CD14-positive monocyte (primary cell): ENCODE results near the gene HADHA. TPM values are rescaled to one million over a fixed set of nuclear protein-coding genes. Genes with fewer than 3 reads are reported as not detected.
A peak's percentile ranks its signal among the peaks of the same experiment; 100 is the strongest.

ENCODE experiments used
- DNase-seq, 3 donors: peaks; one replicate each; pipeline ENCODE4 v3.0.0-alpha.2; 2011 to 2022
- H2AFZ ChIP-seq: 2 replicates; pipeline ENCODE4 v1.6.0; 2012; ENCODE audit warnings: mild to moderate bottlenecking, low read depth, low read length, inconsistent platforms; ENCODE audit not compliant: insufficient read depth, poor library complexity, severe bottlenecking
- H3K27ac ChIP-seq, 2 donors: 1 replicate in 1 of 2; 2 replicates in 1 of 2; pipeline ENCODE4 v1.5.1; 2012 to 2013; ENCODE audit warnings: low read length in 2 of 2, control low read depth in 1 of 2, inconsistent platforms in 1 of 2, low read depth in 1 of 2, mild to moderate bottlenecking in 1 of 2
- H3K27me3 ChIP-seq, 2 donors: one replicate each; pipeline versions ENCODE4 v1.6.0 to v1.6.1; 2011 to 2013; ENCODE audit warnings: low read length in 2 of 2; ENCODE audit not compliant: control insufficient read depth in 2 of 2, insufficient read depth in 2 of 2
- H3K36me3 ChIP-seq, 2 donors: replicated peaks in 1 of 2; 1 replicate in 1 of 2; 2 replicates in 1 of 2; pipeline versions ENCODE4 v1.5.1 to v1.6.1; 2012 to 2013; ENCODE audit warnings: low read length in 2 of 2, control low read depth in 1 of 2, inconsistent platforms in 1 of 2, mild to moderate bottlenecking in 1 of 2; ENCODE audit not compliant: insufficient read depth in 2 of 2, control insufficient read depth in 1 of 2
- H3K4me1 ChIP-seq, 2 donors: 1 replicate in 1 of 2; 2 replicates in 1 of 2; pipeline versions ENCODE4 v1.5.1 to v1.6.1; 2012 to 2013; ENCODE audit warnings: low read length in 2 of 2, control low read depth in 1 of 2, inconsistent platforms in 1 of 2, mild to moderate bottlenecking in 1 of 2, moderate library complexity in 1 of 2; ENCODE audit not compliant: insufficient read depth in 2 of 2, control insufficient read depth in 1 of 2
- H3K4me2 ChIP-seq: replicated peaks from 2 replicates; pipeline ENCODE3; 2012; ENCODE audit warnings: low read length, moderate library complexity, mild to moderate bottlenecking; ENCODE audit not compliant: poor library complexity, severe bottlenecking; ENCODE audit errors: extremely low read depth
- H3K4me3 ChIP-seq, 3 experiments: fragments of 200-600 bp in 1 of 3; sonication (generic) in 1 of 3; replicated peaks in 1 of 3; 1 replicate in 2 of 3; 2 replicates in 1 of 3; pipeline ENCODE4 v1.5.1; 2011 to 2013; ENCODE audit warnings: low read length in 3 of 3, mild to moderate bottlenecking in 3 of 3, control low read depth in 2 of 3, low read depth in 2 of 3, inconsistent platforms in 1 of 3, moderate library complexity in 1 of 3
- H3K79me2 ChIP-seq: 2 replicates; pipeline ENCODE4 v1.6.0; 2012; ENCODE audit warnings: mild to moderate bottlenecking, control low read depth, inconsistent platforms, low read length, moderate library complexity; ENCODE audit not compliant: insufficient read depth
- H3K9ac ChIP-seq: 2 replicates; pipeline ENCODE4 v1.6.0; 2017; ENCODE audit warnings: low read length, mild to moderate bottlenecking; ENCODE audit not compliant: insufficient read depth, poor library complexity, severe bottlenecking
- H3K9me3 ChIP-seq, 2 donors: replicated peaks in 1 of 2; 1 replicate in 1 of 2; 2 replicates in 1 of 2; pipeline versions ENCODE4 v1.5.1 to v1.6.1; 2012 to 2013; ENCODE audit warnings: low read length in 2 of 2, control low read depth in 1 of 2; ENCODE audit not compliant: control insufficient read depth in 1 of 2, insufficient read depth in 1 of 2
- H4K20me1 ChIP-seq: 2 replicates; pipeline ENCODE4 v1.6.0; 2012; ENCODE audit warnings: mild to moderate bottlenecking, low read length, control low read depth, moderate library complexity; ENCODE audit not compliant: insufficient read depth
- H3K27ac Mint-ChIP-seq, 7 donors: one replicate each; pipeline ENCODE4 v1.8.0; 2020; ENCODE audit warnings: mild to moderate bottlenecking in 7 of 7, mixed read lengths in 7 of 7, moderate library complexity in 6 of 7, inconsistent platforms in 2 of 7
- H3K27me3 Mint-ChIP-seq, 3 donors: one replicate each; pipeline ENCODE4 v1.8.0; 2021 to 2022; ENCODE audit warnings: low read depth in 3 of 3, mild to moderate bottlenecking in 3 of 3, mixed read lengths in 3 of 3, moderate library complexity in 3 of 3, inconsistent platforms in 1 of 3
- H3K36me3 Mint-ChIP-seq, 2 donors: one replicate each; pipeline ENCODE4 v1.8.0; 2020; ENCODE audit warnings: mixed read lengths in 2 of 2, inconsistent platforms in 1 of 2, mild to moderate bottlenecking in 1 of 2
- H3K4me1 Mint-ChIP-seq: one replicate; pipeline ENCODE4 v1.8.0; 2020; ENCODE audit warnings: mild to moderate bottlenecking, mixed read lengths
- H3K4me3 Mint-ChIP-seq, 2 donors: one replicate each; pipeline ENCODE4 v1.8.0; 2020; ENCODE audit warnings: mild to moderate bottlenecking in 2 of 2, mixed read lengths in 2 of 2, moderate library complexity in 1 of 2
- H3K9me3 Mint-ChIP-seq, 7 donors: one replicate each; pipeline ENCODE4 v1.8.0; 2020 to 2022; ENCODE audit warnings: mixed read lengths in 7 of 7, mild to moderate bottlenecking in 6 of 7, moderate library complexity in 6 of 7, inconsistent platforms in 2 of 7
- CTCF ChIP-seq: fragments of 200-600 bp; IDR thresholded peaks from one replicate; pipeline ENCODE4 v1.8.0; 2022; ENCODE audit warnings: antibody characterized with exemption, mild to moderate bottlenecking
- WGBS: methylation state at CpG from one replicate; pipeline ENCODE4 v1.1.5; 2013; ENCODE audit warnings: missing lambda C conversion rate; ENCODE audit not compliant: insufficient coverage; 5-methylcytosine and 5-hydroxymethylcytosine counted together
- intact Hi-C, 2 donors: fragments of 100-400 bp; cut with micrococcal nuclease; formaldehyde crosslinking; loops; one replicate each; pipeline versions ENCODE4 v1.15.0 to v1.15.1; 2023
- polyA plus RNA-seq, 3 donors: library from polyadenylated mRNA; depleted of rRNA in 1 of 3; unstranded in 2 of 3; stranded (reverse) in 1 of 3; fragments of 300-500 nt in 2 of 3; fragments of >200 nt in 1 of 3; fragmentation: Illumina TruSeq in 2 of 3; gene quantifications; 1 replicate in 2 of 3; 2 replicates in 1 of 3; pipeline ENCODE4 v1.2.3, GENCODE V29; 2012 to 2021

HADHA gene
- polyA plus RNA-seq, 3 donors = 60.2 to 187 (median 155) TPM

- Mint-ChIP-seq H3K27me3 (no peaks in the 10 kb centered on the region), H3K27ac (peak overlapping the region; percentile 98 to 100 (median 100)), H3K9me3 (peaks cover 0 to 2% (median 0%) of the 10 kb centered on the region in 7 donors), H3K4me1 (peaks cover 69% of the 10 kb centered on the region), H3K4me3 (peak overlapping the region; percentile 98 to 99), H3K36me3 (peaks cover 2 to 13% of the 10 kb centered on the region in 2 donors)
- DNase-seq = no peak
- WGBS = under 1% methylated on average over 13 of the region's 22 CpGs
- no peaks in the 10 kb centered on the region for H3K27me3 ChIP-seq
- peaks cover 78% of the 10 kb centered on the region for H4K20me1 ChIP-seq
- H3K79me2 ChIP-seq = peaks cover 98% of the 10 kb centered on the region
- H3K4me2 ChIP-seq = peak overlapping the region; percentile 96
- intact Hi-C loops = loop anchor here (2.0 to 10.0 kb wide), 3 partner anchors 103 to 221 kb away; partner anchors contain the start of genes ADGRF3 (in 2 of the 2) and SELENOI (in 2 of the 2)
- H3K36me3 ChIP-seq = peaks cover 0 to 2% of the 10 kb centered on the region in 2 donors
- peak overlapping the region; percentile 76 to 97 (median 79) for H3K4me3 ChIP-seq
- H3K9ac ChIP-seq = peak overlapping the region; percentile 95
- H3K27ac ChIP-seq = peak overlapping the region; percentile 97 to 98
- peak overlapping the region; percentile 97 for H2AFZ ChIP-seq
- peaks cover 53 to 63% of the 10 kb centered on the region in 2 donors for H3K4me1 ChIP-seq
- H3K9me3 ChIP-seq = no peaks in the 10 kb centered on the region
- no peak for TF ChIP-seq CTCF
Observed at GRCh38 chr2:26243470-26244308, 743 bp downstream of the HADHA start.

- no peak overlapping the region for H3K4me3 Mint-ChIP-seq
- H3K4me1 Mint-ChIP-seq = peaks cover 69% of the 10 kb centered on the region
- peak overlapping the region in 5 of 7 donors; percentile 11 to 77 (median 19) for H3K27ac Mint-ChIP-seq
Observed at GRCh38 chr2:26241928-26242436, 2.5 kb downstream of the HADHA start.

More at GRCh38 chr2:26241928-26242436, 2.5 kb downstream of the HADHA start:
- no peak for DNase-seq
- Histone ChIP-seq H3K9me3 (no peaks in the 10 kb centered on the region), H3K27me3 (no peaks in the 10 kb centered on the region), H4K20me1 (peaks cover 76% of the 10 kb centered on the region), H3K79me2 (peaks cover 95% of the 10 kb centered on the region), H2AFZ (no peak overlapping the region), H3K4me3 (no peak overlapping the region), H3K9ac (no peak overlapping the region), H3K36me3 (peaks cover 16 to 19% of the 10 kb centered on the region in 2 donors), H3K27ac (peak overlapping the region in 1 of 2 donors; percentile 67), H3K4me2 (peak overlapping the region; percentile 96), H3K4me1 (peaks cover 55 to 60% of the 10 kb centered on the region in 2 donors)
- no peaks in the 10 kb centered on the region for H3K27me3 Mint-ChIP-seq
- peaks cover 12 to 28% of the 10 kb centered on the region in 2 donors for H3K36me3 Mint-ChIP-seq
- intact Hi-C loops = loop anchor here (5.0 to 10.0 kb wide), 2 partner anchors 105 to 223 kb away; partner anchors contain the start of genes ADGRF3 (in 1 of the 2) and SELENOI (in 1 of the 2)
- peaks cover 0 to 2% (median 0%) of the 10 kb centered on the region in 7 donors for H3K9me3 Mint-ChIP-seq
- TF ChIP-seq CTCF = no peak
- WGBS = no CpG with 5 or more reads among the region's 6 CpGs
